H1 (cell line): ENCODE measurements around the gene CASTOR1. TPM values are rescaled to one million over a fixed set of nuclear protein-coding genes. Genes with fewer than 3 reads are reported as not detected.

ENCODE experiments used
- CTCF ChIA-PET: fragments of 300-600 bp; sonication (Branson Sonifier 250); formaldehyde crosslinking; loops from one replicate; lab custom pipeline; 2021; ENCODE audit not compliant: partially characterized antibody; lab: Charles Lee
- POLR2A ChIA-PET: fragments of 300-600 bp; sonication (Branson Sonifier 250); formaldehyde crosslinking; loops from one replicate; lab custom pipeline; 2021; ENCODE audit warnings: inconsistent platforms; ENCODE audit not compliant: partially characterized antibody; lab: Charles Lee
- DNase-seq, 2 experiments: peaks; one replicate each; pipeline versions ENCODE4 v3.0.0 to v3.0.0-alpha.2; 2010 to 2022; ENCODE audit warnings: low spot score in 2 of 2, low read depth in 1 of 2, mixed read lengths in 1 of 2
- FAIRE-seq: peaks from 2 replicates; lab custom pipeline; 2011; peaks lifted over from hg19 to GRCh38; lab: Jason Lieb, UNC
- H2AFZ ChIP-seq: 2 replicates; pipeline ENCODE4 v1.8.1; 2012; ENCODE audit warnings: low read length, inconsistent platforms
- H2AK5ac ChIP-seq: 2 replicates; pipeline ENCODE4 v1.6.1; 2013; ENCODE audit warnings: low read depth, low read length
- H2BK120ac ChIP-seq: replicated peaks from 2 replicates; pipeline ENCODE3; 2013; ENCODE audit warnings: low read depth, low read length, inconsistent platforms
- H2BK12ac ChIP-seq: 2 replicates; pipeline ENCODE4 v1.6.1; 2013; ENCODE audit warnings: low read depth, low read length
- H2BK15ac ChIP-seq: 2 replicates; pipeline ENCODE4 v1.6.1; 2013; ENCODE audit warnings: low read length
- H2BK20ac ChIP-seq: 2 replicates; pipeline ENCODE4 v1.6.1; 2013; ENCODE audit warnings: low read length
- H2BK5ac ChIP-seq: 2 replicates; pipeline ENCODE4 v1.6.1; 2013; ENCODE audit warnings: low read depth, low read length
- H3K14ac ChIP-seq: 2 replicates; pipeline ENCODE4 v1.6.1; 2013; ENCODE audit warnings: inconsistent platforms; ENCODE audit not compliant: insufficient read length
- H3K18ac ChIP-seq: 2 replicates; pipeline ENCODE4 v1.6.1; 2013; ENCODE audit warnings: low read length; ENCODE audit errors: extremely low read depth
- H3K23ac ChIP-seq: 2 replicates; pipeline ENCODE4 v1.6.1; 2013; ENCODE audit warnings: inconsistent platforms; ENCODE audit not compliant: insufficient read length
- H3K23me2 ChIP-seq: 2 replicates; pipeline ENCODE4 v1.6.1; 2013; ENCODE audit warnings: low read depth, low read length
- H3K27ac ChIP-seq: 2 replicates; pipeline ENCODE4 v1.6.1; 2011; ENCODE audit warnings: low read depth, low read length, inconsistent platforms
- H3K27me3 ChIP-seq, 4 experiments: replicated peaks in 1 of 4; 1 replicate in 1 of 4; 2 replicates in 3 of 4; pipeline versions ENCODE4 v1.6.1 to v1.8.1; 2011 to 2013; ENCODE audit warnings: low read length in 3 of 4, mild to moderate bottlenecking in 3 of 4, inconsistent platforms in 2 of 4, mixed read lengths in 2 of 4, moderate library complexity in 1 of 4; ENCODE audit not compliant: control insufficient read depth in 3 of 4, insufficient read depth in 3 of 4; ENCODE audit errors: extremely low read depth in 1 of 4
- H3K36me3 ChIP-seq, 4 experiments: 2 replicates each; pipeline versions ENCODE4 v1.6.1 to v1.8.1; 2011 to 2013; ENCODE audit warnings: mild to moderate bottlenecking in 4 of 4, low read length in 3 of 4, moderate library complexity in 2 of 4, control low read depth in 1 of 4, inconsistent platforms in 1 of 4; ENCODE audit not compliant: insufficient read depth in 4 of 4, control insufficient read depth in 2 of 4
- H3K4ac ChIP-seq: replicated peaks from 2 replicates; pipeline ENCODE3; 2013; ENCODE audit warnings: low read length, low read depth, mixed read lengths, inconsistent platforms; ENCODE audit not compliant: insufficient read length
- H3K4me1 ChIP-seq, 4 experiments: replicated peaks in 1 of 4; 1 replicate in 1 of 4; 2 replicates in 3 of 4; pipeline versions ENCODE4 v1.6.1 to v1.8.1; 2011 to 2013; ENCODE audit warnings: low read length in 3 of 4, inconsistent platforms in 2 of 4, mixed read lengths in 1 of 4; ENCODE audit not compliant: insufficient read depth in 4 of 4, control insufficient read depth in 3 of 4
- H3K4me2 ChIP-seq, 2 experiments: 2 replicates each; pipeline versions ENCODE4 v1.6.1 to v1.8.1; 2011 to 2013; ENCODE audit warnings: low read depth in 2 of 2, low read length in 2 of 2, control low read depth in 1 of 2, inconsistent platforms in 1 of 2, mild to moderate bottlenecking in 1 of 2; ENCODE audit not compliant: insufficient read depth in 1 of 2
- H3K4me3 ChIP-seq, 4 experiments: fragments of 200-600, 300-600 bp in 1 of 4; sonication (generic), shearing (Covaris generic), sonication (Bioruptor Twin) in 1 of 4; 2 replicates each; pipeline versions ENCODE4 v1.5.1 to v1.8.1; 2011 to 2016; ENCODE audit warnings: low read length in 4 of 4, low read depth in 3 of 4, control low read depth in 2 of 4, inconsistent platforms in 2 of 4, mild to moderate bottlenecking in 2 of 4, mixed read lengths in 1 of 4, moderate library complexity in 1 of 4; ENCODE audit not compliant: insufficient read depth in 2 of 4; ENCODE audit errors: extremely low read depth in 1 of 4
- H3K56ac ChIP-seq: replicated peaks from 2 replicates; pipeline ENCODE3; 2013; ENCODE audit warnings: low read depth, mild to moderate bottlenecking, mixed read lengths, low read length, inconsistent platforms; ENCODE audit not compliant: insufficient read length
- H3K79me1 ChIP-seq: 2 replicates; pipeline ENCODE4 v1.6.1; 2013; ENCODE audit warnings: low read depth, low read length, control low read depth
- H3K79me2 ChIP-seq, 2 experiments: 2 replicates each; pipeline versions ENCODE4 v1.6.1 to v1.8.1; 2012 to 2013; ENCODE audit warnings: low read length in 2 of 2, mild to moderate bottlenecking in 2 of 2, inconsistent platforms in 1 of 2; ENCODE audit not compliant: insufficient read depth in 2 of 2, control insufficient read depth in 1 of 2
- H3K9ac ChIP-seq, 4 experiments: replicated peaks in 1 of 4; 1 replicate in 1 of 4; 2 replicates in 3 of 4; pipeline versions ENCODE4 v1.6.1 to v1.8.1; 2011 to 2013; ENCODE audit warnings: low read depth in 3 of 4, low read length in 3 of 4, control low read depth in 2 of 4, mild to moderate bottlenecking in 2 of 4, moderate library complexity in 2 of 4, inconsistent platforms in 1 of 4; ENCODE audit errors: extremely low read depth in 1 of 4
- H3K9me3 ChIP-seq, 2 experiments: 2 replicates each; pipeline versions ENCODE4 v1.6.1 to v1.8.1; 2012 to 2013; ENCODE audit warnings: mild to moderate bottlenecking in 2 of 2, moderate library complexity in 2 of 2, control low read depth in 1 of 2, inconsistent platforms in 1 of 2, low read depth in 1 of 2, low read length in 1 of 2, mixed read lengths in 1 of 2; ENCODE audit not compliant: insufficient read depth in 2 of 2
- H4K20me1 ChIP-seq, 2 experiments: replicated peaks in 1 of 2; 2 replicates each; pipeline versions ENCODE3 to v1.8.1; 2011 to 2013; ENCODE audit warnings: inconsistent platforms in 2 of 2, low read length in 2 of 2, mild to moderate bottlenecking in 1 of 2; ENCODE audit not compliant: insufficient read depth in 2 of 2, control insufficient read depth in 1 of 2
- H4K5ac ChIP-seq: 2 replicates; pipeline ENCODE4 v1.6.1; 2013; ENCODE audit warnings: low read length, low read depth, mixed read lengths, inconsistent platforms; ENCODE audit not compliant: insufficient read length
- H4K8ac ChIP-seq: 2 replicates; pipeline ENCODE4 v1.8.0; 2013; ENCODE audit warnings: mild to moderate bottlenecking, moderate library complexity, low read length, inconsistent platforms; ENCODE audit not compliant: insufficient read depth; ENCODE audit errors: extremely low read depth
- H4K91ac ChIP-seq: replicated peaks from 2 replicates; pipeline ENCODE3; 2013; ENCODE audit warnings: low read length, mixed read lengths, inconsistent platforms; ENCODE audit not compliant: insufficient read length
- CBX8 ChIP-seq: fragments of 300-800, 300-1000 bp; sonication (generic); IDR thresholded peaks from 2 replicates; pipeline ENCODE4 v1.7.1; 2016; ENCODE audit warnings: low read depth, low read length, borderline replicate concordance
- RNF2 ChIP-seq: fragments of 200-900, 300-1000 bp; sonication (generic); IDR thresholded peaks from 2 replicates; pipeline ENCODE4 v1.7.1; 2016; ENCODE audit warnings: borderline replicate concordance, low read depth, mild to moderate bottlenecking, antibody characterized with exemption, low read length; ENCODE audit not compliant: poor library complexity, severe bottlenecking; ENCODE audit errors: missing control alignments
- WGBS, 2 experiments: shearing (Covaris generic) in 1 of 2; methylation state at CpG; one replicate each; pipeline versions ENCODE4 v1.1.6 to v1.1.7; 2013 to 2015; ENCODE audit warnings: low lambda C conversion rate in 2 of 2, mixed read lengths in 2 of 2, inconsistent platforms in 1 of 2, low coverage in 1 of 2, missing lambda C conversion rate in 1 of 2; ENCODE audit not compliant: insufficient replicate concordance in 2 of 2, insufficient coverage in 1 of 2, insufficient read length in 1 of 2; ENCODE audit errors: extremely low coverage in 1 of 2, missing lambda C conversion rate in 1 of 2; 5-methylcytosine and 5-hydroxymethylcytosine counted together
- polyA plus RNA-seq, 7 experiments: library from polyadenylated mRNA; depleted of rRNA in 3 of 7; stranded (reverse) in 5 of 7; unstranded in 2 of 7; fragments of >200 nt in 5 of 7; fragments of 200-250 nt in 2 of 7; gene quantifications; 1 replicate in 5 of 7; 2 replicates in 1 of 7; 4 replicates in 1 of 7; pipeline versions ENCODE4 v1.2.1 to v1.2.3, GENCODE V29; 2011 to 2013; ENCODE audit warnings: missing spikeins in 2 of 7, mixed read lengths in 2 of 7
- total RNA-seq: library from RNA; stranded (reverse); fragmentation: NEBNext Ultra II Directional; extraction: Animal tissue kit (Norgen Biotek cat#: 25700); gene quantifications from 2 replicates; pipeline ENCODE4 v1.2.1, GENCODE V29; 2021

CASTOR1 gene
- total and polyA plus RNA-seq, 2 of the 8 experiments (the other 6 are each of a cell fraction or from before 2014, with no cell fraction given) = 10.3 to 36.0 TPM

DNA sequence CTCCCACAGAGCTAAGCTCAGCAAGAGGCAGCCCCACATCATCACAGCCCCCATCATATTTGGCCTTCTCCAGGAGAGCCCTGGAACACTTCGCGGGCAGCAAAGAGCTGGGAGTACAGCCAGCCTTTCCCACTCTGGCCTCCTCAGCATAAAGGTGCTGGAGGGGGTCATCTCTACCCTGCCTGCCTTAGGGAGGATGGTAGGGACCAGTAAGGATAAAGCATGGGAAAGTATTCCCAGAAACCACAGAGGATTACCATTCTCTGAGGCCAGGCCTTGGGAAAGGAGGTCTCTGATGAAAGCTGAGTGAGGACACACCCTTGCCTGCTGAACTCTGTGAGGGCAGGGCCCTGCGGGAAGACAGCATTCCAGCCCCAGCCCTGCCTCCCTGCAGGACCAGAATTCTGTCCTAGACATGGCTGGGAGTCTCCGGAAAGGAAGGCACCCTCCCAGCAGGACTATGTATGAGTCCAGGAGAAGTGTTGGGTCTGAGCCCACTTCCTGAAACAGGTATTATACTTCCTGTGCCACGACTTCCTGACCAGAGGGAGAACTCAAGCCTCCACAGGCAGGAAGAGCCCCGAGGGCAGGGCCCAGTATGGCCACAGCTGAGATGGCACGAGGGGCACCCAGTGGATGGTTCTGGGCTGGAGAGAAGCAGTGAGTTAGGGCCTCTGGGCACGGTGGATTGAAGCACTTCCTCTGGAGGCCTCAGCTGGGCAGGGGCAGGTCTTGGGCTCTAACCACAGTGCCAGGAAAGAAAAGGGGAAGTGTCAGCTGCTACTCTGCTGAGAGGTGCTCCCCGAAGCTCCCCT lies 12.9 kb upstream of the CASTOR1 start:
- Histone ChIP-seq H4K5ac (no peak overlapping the region), H3K4ac (no peak overlapping the region), H2BK120ac (no peak overlapping the region), H2AFZ (no peak overlapping the region), H3K23ac (no peak overlapping the region), H2BK15ac (no peak overlapping the region), H3K56ac (no peak overlapping the region), H4K20me1 (no peaks in the 10 kb centered on the region), H3K4me3 (no peak overlapping the region), H3K4me1 (no peaks in the 10 kb centered on the region; a peak in 1 of 7 replicates), H3K27ac (no peak overlapping the region), H2BK5ac (no peak overlapping the region), H3K23me2 (no peaks in the 10 kb centered on the region), H3K14ac (no peak overlapping the region), H3K79me2 (no peaks in the 10 kb centered on the region), H4K8ac (no peak overlapping the region; the same call in 1 of the 2 replicates), H4K91ac (no peak overlapping the region), H2BK12ac (no peak overlapping the region), H3K79me1 (no peaks in the 10 kb centered on the region), H3K36me3 (no peaks in the 10 kb centered on the region), H3K18ac (no peak overlapping the region), H2BK20ac (no peak overlapping the region), H3K27me3 (no peaks in the 10 kb centered on the region), H3K9ac (no peak overlapping the region), H2AK5ac (no peak overlapping the region), H3K9me3 (no peaks in the 10 kb centered on the region), H3K4me2 (no peak overlapping the region)
- 94% methylated on average over 9 of the region's 9 CpGs; no CpG with 5 or more reads in 1 of the 2 experiments for WGBS, 2 experiments
- FAIRE-seq (no peak), DNase-seq (no peak)
- CTCF ChIA-PET = interaction anchor here (0.7 to 4.9 kb wide), 7 partner anchors 9 to 66 kb away, joined by 3 to 48 read pairs (median 3); partner anchors contain the start of genes CASTOR1 and TBC1D10A
- TF ChIP-seq CBX8 (no peak), RNF2 (no peak)
- POLR2A ChIA-PET = interaction anchor here (0.7 kb wide), 1 partner anchor 55 kb away, joined by 3 read pairs; the partner anchor contains the start of genes CCDC157 and SF3A1
